Measurements from ENCODE around the gene EGLN1. TPM values are rescaled to one million over a fixed set of nuclear protein-coding genes. Genes with fewer than 3 reads are reported as not detected.

Gene EGLN1
- total RNA-seq, 1 donor, result 19.0 TPM

GRCh38 chr1:231417513-231417912, 4.6 kb downstream of the EGLN1 start:
- no peaks in the 10 kb centered on the region for H3K9me3 ChIP-seq (ENCODE audit: low read depth, low read length)
- no peaks in the 10 kb centered on the region for H3K27me3 ChIP-seq (ENCODE audit: insufficient read depth, low read length)
- peaks cover 49% of the 10 kb centered on the region for H3K4me1 ChIP-seq (ENCODE audit: insufficient read depth, low read length)
- peak overlapping the region; percentile 2 for H3K4me3 ChIP-seq (ENCODE audit: low read length)

GRCh38 chr1:231416901-231417300, 5.2 kb downstream of the EGLN1 start:
- Histone ChIP-seq H3K27me3 (ENCODE audit: insufficient read depth, low read length) (no peaks in the 10 kb centered on the region), H3K4me3 (ENCODE audit: low read length) (no peak overlapping the region), H3K9me3 (ENCODE audit: low read depth, low read length) (no peaks in the 10 kb centered on the region), H3K4me1 (ENCODE audit: insufficient read depth, low read length) (peaks cover 49% of the 10 kb centered on the region)

- no peaks in the 10 kb centered on the region for H3K9me3 ChIP-seq (ENCODE audit: low read depth, low read length)
- H3K4me3 ChIP-seq (ENCODE audit: low read length), result no peak overlapping the region
- peaks cover 52% of the 10 kb centered on the region for H3K4me1 ChIP-seq (ENCODE audit: insufficient read depth, low read length)
- no peaks in the 10 kb centered on the region for H3K27me3 ChIP-seq (ENCODE audit: insufficient read depth, low read length)
These were observed 7.0 kb downstream of the EGLN1 start for GRCh38 chr1:231415018-231415583.

- Histone ChIP-seq H3K4me3 (ENCODE audit: low read length) (no peak overlapping the region), H3K4me1 (ENCODE audit: insufficient read depth, low read length) (peaks cover 49% of the 10 kb centered on the region), H3K27me3 (ENCODE audit: insufficient read depth, low read length) (no peaks in the 10 kb centered on the region), H3K9me3 (ENCODE audit: low read depth, low read length) (no peaks in the 10 kb centered on the region)
These were observed 7.6 kb downstream of the EGLN1 start for GRCh38 chr1:231414260-231415016.

- Histone ChIP-seq H3K4me1 (ENCODE audit: insufficient read depth, low read length) (peaks cover 47% of the 10 kb centered on the region), H3K4me3 (ENCODE audit: low read length) (no peak overlapping the region)
These were observed 8.4 kb downstream of the EGLN1 start for GRCh38 chr1:231413749-231414082.

GRCh38 chr1:231411036-231411531, 11.0 kb downstream of the EGLN1 start:
- no peaks in the 10 kb centered on the region for H3K9me3 ChIP-seq (ENCODE audit: low read depth, low read length)
- H3K4me3 ChIP-seq (ENCODE audit: low read length), result no peak overlapping the region
- no peaks in the 10 kb centered on the region for H3K27me3 ChIP-seq (ENCODE audit: insufficient read depth, low read length)
- H3K4me1 ChIP-seq (ENCODE audit: insufficient read depth, low read length), result peaks cover 32% of the 10 kb centered on the region

More at GRCh38 chr1:231413749-231414082, 8.4 kb downstream of the EGLN1 start:
- Histone ChIP-seq H3K27me3 (ENCODE audit: insufficient read depth, low read length) (no peaks in the 10 kb centered on the region), H3K9me3 (ENCODE audit: low read depth, low read length) (no peaks in the 10 kb centered on the region)

- no peaks in the 10 kb centered on the region for H3K9me3 ChIP-seq (ENCODE audit: low read depth, low read length)
- peaks cover 26% of the 10 kb centered on the region for H3K4me1 ChIP-seq (ENCODE audit: insufficient read depth, low read length)
- H3K4me3 ChIP-seq (ENCODE audit: low read length), result no peak overlapping the region
- no peaks in the 10 kb centered on the region for H3K27me3 ChIP-seq (ENCODE audit: insufficient read depth, low read length)
These were observed 12.0 kb downstream of the EGLN1 start for GRCh38 chr1:231410036-231410612.

- H3K9me3 ChIP-seq (ENCODE audit: low read depth, low read length), result no peaks in the 10 kb centered on the region
- H3K4me3 ChIP-seq (ENCODE audit: low read length), result no peak overlapping the region
- peaks cover 19% of the 10 kb centered on the region for H3K4me1 ChIP-seq (ENCODE audit: insufficient read depth, low read length)
- H3K27me3 ChIP-seq (ENCODE audit: insufficient read depth, low read length), result no peaks in the 10 kb centered on the region
These were observed 13.5 kb downstream of the EGLN1 start for GRCh38 chr1:231408528-231409094.

- H3K4me1 ChIP-seq (ENCODE audit: insufficient read depth, low read length), result peaks cover 19% of the 10 kb centered on the region
- H3K27me3 ChIP-seq (ENCODE audit: insufficient read depth, low read length), result no peaks in the 10 kb centered on the region
- H3K9me3 ChIP-seq (ENCODE audit: low read depth, low read length), result no peaks in the 10 kb centered on the region
- no peak overlapping the region for H3K4me3 ChIP-seq (ENCODE audit: low read length)
These were observed 14.3 kb downstream of the EGLN1 start for GRCh38 chr1:231407547-231408396.

- no peaks in the 10 kb centered on the region for H3K9me3 ChIP-seq (ENCODE audit: low read depth, low read length)
- H3K27me3 ChIP-seq (ENCODE audit: insufficient read depth, low read length), result no peaks in the 10 kb centered on the region
- no peak overlapping the region for H3K4me3 ChIP-seq (ENCODE audit: low read length)
- peaks cover 19% of the 10 kb centered on the region for H3K4me1 ChIP-seq (ENCODE audit: insufficient read depth, low read length)
These were observed 15.0 kb downstream of the EGLN1 start for GRCh38 chr1:231407049-231407448.

GRCh38 chr1:231404318-231404717, 17.8 kb downstream of the EGLN1 start:
- Histone ChIP-seq H3K27me3 (ENCODE audit: insufficient read depth, low read length) (no peaks in the 10 kb centered on the region), H3K4me3 (ENCODE audit: low read length) (no peak overlapping the region), H3K9me3 (ENCODE audit: low read depth, low read length) (no peaks in the 10 kb centered on the region), H3K4me1 (ENCODE audit: insufficient read depth, low read length) (peaks cover 7% of the 10 kb centered on the region)

- no peaks in the 10 kb centered on the region for H3K9me3 ChIP-seq (ENCODE audit: low read depth, low read length)
- H3K27me3 ChIP-seq (ENCODE audit: insufficient read depth, low read length), result no peaks in the 10 kb centered on the region
- peaks cover 6% of the 10 kb centered on the region for H3K4me1 ChIP-seq (ENCODE audit: insufficient read depth, low read length)
- no peak overlapping the region for H3K4me3 ChIP-seq (ENCODE audit: low read length)
These were observed 20.6 kb downstream of the EGLN1 start for GRCh38 chr1:231401478-231401877.

GRCh38 chr1:231397886-231398671, 24.0 kb downstream of the EGLN1 start:
- Histone ChIP-seq H3K4me3 (ENCODE audit: low read length) (no peak overlapping the region), H3K27me3 (ENCODE audit: insufficient read depth, low read length) (no peaks in the 10 kb centered on the region), H3K4me1 (ENCODE audit: insufficient read depth, low read length) (peaks cover 20% of the 10 kb centered on the region), H3K9me3 (ENCODE audit: low read depth, low read length) (no peaks in the 10 kb centered on the region)

GRCh38 chr1:231396643-231397042, 25.4 kb downstream of the EGLN1 start:
- peaks cover 20% of the 10 kb centered on the region for H3K4me1 ChIP-seq (ENCODE audit: insufficient read depth, low read length)
- no peak overlapping the region for H3K4me3 ChIP-seq (ENCODE audit: low read length)
- H3K27me3 ChIP-seq (ENCODE audit: insufficient read depth, low read length), result no peaks in the 10 kb centered on the region
- no peaks in the 10 kb centered on the region for H3K9me3 ChIP-seq (ENCODE audit: low read depth, low read length)

Data from mononuclear cell (primary cell).